AG09309 (cell line): Measurements from ENCODE around the gene ABCF2.

ENCODE experiments used
- DNase-seq: peaks from one replicate; pipeline ENCODE4 v3.0.0-alpha.2; 2010; ENCODE audit warnings: low read depth
- H3K4me3 ChIP-seq: 2 replicates; pipeline ENCODE4 v1.5.1; 2011; ENCODE audit warnings: mild to moderate bottlenecking, low read depth, low read length, moderate library complexity; ENCODE audit not compliant: control insufficient read depth
- TF ChIP-seq, protein P1 (sequence below): IDR thresholded peaks from 2 replicates; pipeline ENCODE4 v1.5.1; 2011; ENCODE audit warnings: mild to moderate bottlenecking, low read depth, low read length, inconsistent platforms; ENCODE audit not compliant: insufficient read depth, control insufficient read depth; ENCODE audit errors: missing control alignments

The ABCF2 gene

DNA sequence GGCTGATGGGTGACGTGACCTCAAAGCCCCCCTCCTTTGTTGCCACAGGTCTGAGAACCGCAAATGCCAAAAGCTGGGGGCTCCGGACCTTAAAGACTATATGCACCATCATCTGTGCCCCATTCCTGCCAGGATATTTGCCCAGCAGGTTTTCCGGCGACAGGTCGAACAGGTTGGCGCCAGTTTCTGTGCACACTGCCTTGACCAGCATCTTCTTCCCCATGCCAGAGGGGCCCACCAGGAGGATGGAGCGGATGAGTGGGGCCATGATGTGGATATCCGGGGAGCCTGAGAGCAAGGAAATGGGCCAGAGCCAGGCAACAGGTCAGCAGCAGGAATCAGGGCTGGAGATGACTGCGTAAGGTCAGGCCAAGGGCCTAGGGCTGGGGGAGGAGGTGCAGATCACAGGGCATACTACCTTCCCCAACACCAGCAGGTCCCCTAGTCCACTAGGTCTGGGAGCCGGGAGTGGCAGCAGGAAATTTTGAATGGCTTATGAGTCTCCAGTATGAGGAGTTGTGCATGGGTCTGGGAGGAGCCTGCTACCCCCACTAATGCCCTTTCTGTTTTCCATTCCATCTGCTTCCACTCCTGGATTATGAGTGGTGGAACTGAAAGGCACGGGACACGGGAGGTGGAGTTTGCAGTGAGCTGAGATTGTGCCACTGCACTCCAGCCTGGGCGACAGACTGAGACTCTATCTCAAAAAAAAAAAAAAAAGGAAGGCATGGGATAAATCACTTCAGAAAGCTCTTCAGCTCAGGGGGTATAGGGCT, 33.6 kb downstream of the ABCF2 start:
- TF ChIP-seq, protein P1, sequence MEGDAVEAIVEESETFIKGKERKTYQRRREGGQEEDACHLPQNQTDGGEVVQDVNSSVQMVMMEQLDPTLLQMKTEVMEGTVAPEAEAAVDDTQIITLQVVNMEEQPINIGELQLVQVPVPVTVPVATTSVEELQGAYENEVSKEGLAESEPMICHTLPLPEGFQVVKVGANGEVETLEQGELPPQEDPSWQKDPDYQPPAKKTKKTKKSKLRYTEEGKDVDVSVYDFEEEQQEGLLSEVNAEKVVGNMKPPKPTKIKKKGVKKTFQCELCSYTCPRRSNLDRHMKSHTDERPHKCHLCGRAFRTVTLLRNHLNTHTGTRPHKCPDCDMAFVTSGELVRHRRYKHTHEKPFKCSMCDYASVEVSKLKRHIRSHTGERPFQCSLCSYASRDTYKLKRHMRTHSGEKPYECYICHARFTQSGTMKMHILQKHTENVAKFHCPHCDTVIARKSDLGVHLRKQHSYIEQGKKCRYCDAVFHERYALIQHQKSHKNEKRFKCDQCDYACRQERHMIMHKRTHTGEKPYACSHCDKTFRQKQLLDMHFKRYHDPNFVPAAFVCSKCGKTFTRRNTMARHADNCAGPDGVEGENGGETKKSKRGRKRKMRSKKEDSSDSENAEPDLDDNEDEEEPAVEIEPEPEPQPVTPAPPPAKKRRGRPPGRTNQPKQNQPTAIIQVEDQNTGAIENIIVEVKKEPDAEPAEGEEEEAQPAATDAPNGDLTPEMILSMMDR = no peak
- H3K4me3 ChIP-seq = no peak overlapping the region

DNA sequence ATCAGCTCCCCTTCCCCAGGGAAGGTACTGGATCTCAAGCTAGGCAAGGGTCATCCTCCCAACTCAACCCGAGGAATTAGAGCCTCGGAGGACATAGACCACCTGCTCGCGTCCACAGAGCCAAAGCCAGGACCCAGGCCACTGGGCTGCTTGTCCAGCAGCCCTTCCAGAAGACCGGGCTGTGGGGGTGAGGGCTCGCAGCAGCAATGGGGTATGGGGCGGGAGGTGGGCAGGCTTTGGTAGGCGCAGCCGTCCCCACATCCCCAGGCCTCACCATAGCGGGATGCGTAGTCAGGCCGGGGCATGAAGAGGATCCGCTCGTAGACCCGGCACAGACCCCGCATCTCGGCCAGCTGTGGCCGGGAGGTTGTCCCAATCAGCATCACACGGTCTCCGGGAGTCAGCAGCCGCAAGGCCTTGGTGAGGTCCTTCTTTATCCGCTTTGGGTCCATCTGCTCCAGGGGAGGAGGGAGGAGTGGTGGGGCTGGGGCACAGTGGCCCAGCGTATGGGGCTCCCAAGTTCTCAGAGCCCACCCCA, 34.9 kb downstream of the ABCF2 start:
- TF ChIP-seq, protein P1 = no peak
- no peak overlapping the region for H3K4me3 ChIP-seq
- no peak for DNase-seq

More for the DNA sequence above, 33.6 kb downstream of the ABCF2 start:
- no peak for DNase-seq

DNA sequence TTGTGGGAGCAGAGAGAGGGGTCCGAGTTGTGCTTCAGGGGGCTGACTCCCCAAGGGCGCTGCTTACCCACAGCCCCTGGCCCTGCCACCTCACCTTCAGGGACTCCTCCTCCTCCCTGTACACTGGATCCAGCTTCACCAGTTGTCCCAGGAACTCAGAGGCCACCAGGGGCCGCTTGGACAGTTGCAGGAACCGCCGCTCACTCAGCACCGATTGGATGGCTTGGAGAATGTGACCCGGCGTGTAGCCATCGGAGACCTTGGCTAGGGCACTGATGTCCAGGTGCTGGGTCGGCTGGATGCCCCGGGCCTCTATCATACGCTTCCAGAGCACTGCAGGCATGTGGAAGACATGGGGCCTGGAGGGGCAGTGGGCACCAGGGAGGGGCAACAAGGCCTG, 35.5 kb downstream of the ABCF2 start:
- no peak for DNase-seq
- TF ChIP-seq, protein P1 = no peak
- H3K4me3 ChIP-seq = no peak overlapping the region

DNA sequence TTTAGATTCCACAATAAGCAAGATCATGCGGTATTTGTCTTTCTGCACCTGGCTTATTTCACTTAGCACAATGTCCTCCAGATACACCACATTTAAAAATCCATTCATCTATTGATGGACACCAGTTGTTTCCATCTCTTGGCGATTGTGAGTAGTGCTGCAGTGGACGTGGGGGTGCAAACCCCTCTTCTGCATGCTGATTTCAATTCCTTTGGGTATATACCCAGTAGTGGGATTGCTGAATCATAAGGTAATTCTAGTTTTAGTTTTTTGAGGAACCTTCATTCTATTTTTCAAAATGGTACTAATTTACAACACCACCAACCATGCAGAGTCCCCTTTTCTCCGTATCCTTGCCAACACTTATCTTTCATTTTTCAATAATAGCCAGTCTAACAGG, 38.0 kb downstream of the ABCF2 start:
- TF ChIP-seq, protein P1 = no peak
- DNase-seq = no peak
- no peak overlapping the region for H3K4me3 ChIP-seq

DNA sequence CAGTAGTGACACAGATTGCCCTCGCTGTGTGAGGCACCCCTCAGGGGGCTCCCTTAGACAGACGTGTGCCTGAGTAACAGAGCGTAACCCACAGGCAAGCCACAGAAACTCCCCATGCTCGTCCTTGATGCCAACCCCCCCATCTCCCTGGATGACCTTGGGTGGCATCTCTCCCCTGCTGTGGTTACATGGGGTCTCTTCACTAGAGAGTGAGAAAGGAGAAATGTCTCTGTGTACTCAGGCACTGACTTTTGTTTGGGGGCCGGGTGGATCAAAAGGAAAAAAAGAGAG, 38.8 kb downstream of the ABCF2 start:
- H3K4me3 ChIP-seq = no peak overlapping the region
- TF ChIP-seq, protein P1 = no peak
- no peak for DNase-seq

DNA sequence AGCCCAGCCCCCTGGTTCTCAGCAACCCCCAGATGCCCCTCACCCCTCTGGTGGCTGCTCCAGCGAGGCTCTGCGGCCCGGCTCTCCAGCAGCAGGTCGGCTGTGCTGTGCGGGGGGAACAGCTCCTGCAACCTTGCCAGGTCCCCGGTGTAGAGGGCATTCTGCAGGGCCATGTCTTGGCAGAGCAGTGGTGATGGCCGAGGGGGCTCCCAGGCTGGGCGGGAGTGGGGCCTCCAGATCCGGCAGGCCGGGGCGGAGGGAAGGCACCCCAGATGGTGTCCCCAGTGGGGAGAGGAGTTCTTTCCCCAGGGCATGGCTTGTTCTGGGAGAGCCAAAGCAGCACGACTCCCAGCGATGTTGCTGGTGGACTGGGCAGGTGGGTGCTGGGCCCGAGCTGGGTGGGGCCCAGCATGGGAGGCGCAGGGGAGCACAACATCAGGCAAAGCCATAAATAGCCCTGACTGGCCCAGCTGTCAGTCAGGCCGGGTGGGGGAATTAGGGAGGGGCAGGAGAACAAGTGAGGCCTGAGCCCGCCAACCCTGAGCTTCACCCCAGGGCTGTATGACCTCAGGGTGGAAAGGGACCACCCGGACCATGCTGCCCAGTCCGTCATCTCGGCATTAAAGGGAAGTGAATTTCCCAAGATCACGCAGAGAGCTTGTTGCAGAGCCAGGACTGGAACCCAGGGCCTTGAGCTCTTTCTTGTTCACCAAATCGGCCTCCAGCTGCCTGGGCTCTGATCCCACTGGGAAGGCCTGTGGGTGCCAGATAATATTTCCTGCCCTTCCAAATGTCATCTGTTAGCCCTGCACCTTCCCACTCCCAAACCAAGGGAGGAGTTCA, 39.4 kb downstream of the ABCF2 start:
- no peak for DNase-seq
- TF ChIP-seq, protein P1 = no peak
- H3K4me3 ChIP-seq = no peak overlapping the region
